SK-N-SH treated with all-trans-retinoic acid at 6 μM for 48 hours (cell line): ENCODE measurements around the gene ALOX15B.

ENCODE experiments used
- ARNTL ChIP-seq: fragments of 450-650 bp; formaldehyde crosslinking; IDR thresholded peaks from 2 replicates; pipeline ENCODE4 v1.5.0; 2020; ENCODE audit warnings: low read depth, mild to moderate bottlenecking, moderate library complexity, borderline replicate concordance
- BACH2 ChIP-seq: fragments of 250-450 bp; sonication (Bioruptor Pico); IDR thresholded peaks from 2 replicates; pipeline ENCODE4 v1.9.0; 2021; ENCODE audit warnings: mild to moderate bottlenecking, borderline replicate concordance
- CSDC2 ChIP-seq: fragments of 250-450 bp; sonication (Bioruptor Pico); IDR thresholded peaks from 2 replicates; pipeline ENCODE4 v1.5.0; 2020; ENCODE audit warnings: mild to moderate bottlenecking, moderate library complexity
- TCF4 ChIP-seq: fragments of 250-450 bp; sonication (Bioruptor Pico); IDR thresholded peaks from 2 replicates; pipeline ENCODE4 v1.8.0; 2021; ENCODE audit warnings: mild to moderate bottlenecking, moderate library complexity, borderline replicate concordance
- ZC3H10 ChIP-seq: fragments of 250-450 bp; sonication (Bioruptor Pico); IDR thresholded peaks from 2 replicates; pipeline ENCODE4 v1.5.1; 2021; ENCODE audit warnings: mild to moderate bottlenecking, moderate library complexity
- ZFP30 ChIP-seq: fragments of 450-650 bp; formaldehyde crosslinking; IDR thresholded peaks from 2 replicates; pipeline ENCODE4 v1.5.0; 2022; ENCODE audit warnings: mild to moderate bottlenecking, moderate library complexity
- ZNF8 ChIP-seq: fragments of 450-650 bp; formaldehyde crosslinking; IDR thresholded peaks from 2 replicates; pipeline ENCODE4 v1.5.0; 2020; ENCODE audit warnings: mild to moderate bottlenecking, moderate library complexity
- TF ChIP-seq, protein P1 (sequence below): fragments of 250-450 bp; sonication (Bioruptor Pico); IDR thresholded peaks from 2 replicates; pipeline ENCODE4 v1.5.1; 2020; ENCODE audit warnings: low read depth, mild to moderate bottlenecking, moderate library complexity
- TF ChIP-seq, protein P2 (sequence below): fragments of 250-450 bp; sonication (Bioruptor Pico); IDR thresholded peaks from 2 replicates; pipeline ENCODE4 v1.5.0; 2020; ENCODE audit warnings: mild to moderate bottlenecking, moderate library complexity
- TF ChIP-seq, protein P3 (sequence below): fragments of 250-450 bp; sonication (Bioruptor Pico); IDR thresholded peaks from 2 replicates; pipeline ENCODE4 v1.8.0; 2020; ENCODE audit warnings: mild to moderate bottlenecking, moderate library complexity, borderline replicate concordance

GRCh38 chr17:8002721-8003593, 35.9 kb upstream of the ALOX15B start:
- TF ChIP-seq, protein P1, sequence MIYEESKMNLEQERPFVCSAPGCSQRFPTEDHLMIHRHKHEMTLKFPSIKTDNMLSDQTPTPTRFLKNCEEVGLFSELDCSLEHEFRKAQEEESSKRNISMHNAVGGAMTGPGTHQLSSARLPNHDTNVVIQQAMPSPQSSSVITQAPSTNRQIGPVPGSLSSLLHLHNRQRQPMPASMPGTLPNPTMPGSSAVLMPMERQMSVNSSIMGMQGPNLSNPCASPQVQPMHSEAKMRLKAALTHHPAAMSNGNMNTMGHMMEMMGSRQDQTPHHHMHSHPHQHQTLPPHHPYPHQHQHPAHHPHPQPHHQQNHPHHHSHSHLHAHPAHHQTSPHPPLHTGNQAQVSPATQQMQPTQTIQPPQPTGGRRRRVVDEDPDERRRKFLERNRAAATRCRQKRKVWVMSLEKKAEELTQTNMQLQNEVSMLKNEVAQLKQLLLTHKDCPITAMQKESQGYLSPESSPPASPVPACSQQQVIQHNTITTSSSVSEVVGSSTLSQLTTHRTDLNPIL (CRISPR knock-in tag), result no peak
- TF ChIP-seq BACH2 (CRISPR knock-in tag) (no peak), ZFP30 (CRISPR knock-in tag) (no peak), ARNTL (CRISPR knock-in tag) (no peak), TCF4 (CRISPR knock-in tag) (no peak), ZC3H10 (CRISPR knock-in tag) (no peak), CSDC2 (CRISPR knock-in tag) (no peak), ZNF8 (CRISPR knock-in tag) (no peak)
- TF ChIP-seq, protein P2, sequence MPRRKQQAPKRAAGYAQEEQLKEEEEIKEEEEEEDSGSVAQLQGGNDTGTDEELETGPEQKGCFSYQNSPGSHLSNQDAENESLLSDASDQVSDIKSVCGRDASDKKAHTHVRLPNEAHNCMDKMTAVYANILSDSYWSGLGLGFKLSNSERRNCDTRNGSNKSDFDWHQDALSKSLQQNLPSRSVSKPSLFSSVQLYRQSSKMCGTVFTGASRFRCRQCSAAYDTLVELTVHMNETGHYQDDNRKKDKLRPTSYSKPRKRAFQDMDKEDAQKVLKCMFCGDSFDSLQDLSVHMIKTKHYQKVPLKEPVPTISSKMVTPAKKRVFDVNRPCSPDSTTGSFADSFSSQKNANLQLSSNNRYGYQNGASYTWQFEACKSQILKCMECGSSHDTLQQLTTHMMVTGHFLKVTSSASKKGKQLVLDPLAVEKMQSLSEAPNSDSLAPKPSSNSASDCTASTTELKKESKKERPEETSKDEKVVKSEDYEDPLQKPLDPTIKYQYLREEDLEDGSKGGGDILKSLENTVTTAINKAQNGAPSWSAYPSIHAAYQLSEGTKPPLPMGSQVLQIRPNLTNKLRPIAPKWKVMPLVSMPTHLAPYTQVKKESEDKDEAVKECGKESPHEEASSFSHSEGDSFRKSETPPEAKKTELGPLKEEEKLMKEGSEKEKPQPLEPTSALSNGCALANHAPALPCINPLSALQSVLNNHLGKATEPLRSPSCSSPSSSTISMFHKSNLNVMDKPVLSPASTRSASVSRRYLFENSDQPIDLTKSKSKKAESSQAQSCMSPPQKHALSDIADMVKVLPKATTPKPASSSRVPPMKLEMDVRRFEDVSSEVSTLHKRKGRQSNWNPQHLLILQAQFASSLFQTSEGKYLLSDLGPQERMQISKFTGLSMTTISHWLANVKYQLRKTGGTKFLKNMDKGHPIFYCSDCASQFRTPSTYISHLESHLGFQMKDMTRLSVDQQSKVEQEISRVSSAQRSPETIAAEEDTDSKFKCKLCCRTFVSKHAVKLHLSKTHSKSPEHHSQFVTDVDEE (CRISPR knock-in tag), result no peak
- TF ChIP-seq, protein P3, sequence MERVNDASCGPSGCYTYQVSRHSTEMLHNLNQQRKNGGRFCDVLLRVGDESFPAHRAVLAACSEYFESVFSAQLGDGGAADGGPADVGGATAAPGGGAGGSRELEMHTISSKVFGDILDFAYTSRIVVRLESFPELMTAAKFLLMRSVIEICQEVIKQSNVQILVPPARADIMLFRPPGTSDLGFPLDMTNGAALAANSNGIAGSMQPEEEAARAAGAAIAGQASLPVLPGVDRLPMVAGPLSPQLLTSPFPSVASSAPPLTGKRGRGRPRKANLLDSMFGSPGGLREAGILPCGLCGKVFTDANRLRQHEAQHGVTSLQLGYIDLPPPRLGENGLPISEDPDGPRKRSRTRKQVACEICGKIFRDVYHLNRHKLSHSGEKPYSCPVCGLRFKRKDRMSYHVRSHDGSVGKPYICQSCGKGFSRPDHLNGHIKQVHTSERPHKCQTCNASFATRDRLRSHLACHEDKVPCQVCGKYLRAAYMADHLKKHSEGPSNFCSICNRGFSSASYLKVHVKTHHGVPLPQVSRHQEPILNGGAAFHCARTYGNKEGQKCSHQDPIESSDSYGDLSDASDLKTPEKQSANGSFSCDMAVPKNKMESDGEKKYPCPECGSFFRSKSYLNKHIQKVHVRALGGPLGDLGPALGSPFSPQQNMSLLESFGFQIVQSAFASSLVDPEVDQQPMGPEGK (CRISPR knock-in tag), result no peak
